H7 (cell line): Measurements from ENCODE around the gene RDH16. TPM values are rescaled to one million over a fixed set of nuclear protein-coding genes. Genes with fewer than 3 reads are reported as not detected.
"Not testable (repeated sequence)": the region's sequence is repeated elsewhere in the genome, so short reads cannot be mapped to it uniquely, and the experiment has no call there.

Source experiments
- DNase-seq: peaks from one replicate; pipeline ENCODE4 v3.0.0; 2012
- H3K27me3 ChIP-seq: 2 replicates; pipeline ENCODE4 v1.6.0; 2011; ENCODE audit warnings: mild to moderate bottlenecking, low read length; ENCODE audit not compliant: control insufficient read depth, insufficient read depth
- H3K36me3 ChIP-seq: replicated peaks from 2 replicates; pipeline ENCODE4 v1.5.1; 2011; ENCODE audit warnings: low read length; ENCODE audit not compliant: control insufficient read depth, insufficient read depth
- H3K4me3 ChIP-seq: 2 replicates; pipeline ENCODE4 v1.5.1; 2011; ENCODE audit warnings: low read depth, mild to moderate bottlenecking, control low read depth, low read length, moderate library complexity; ENCODE audit not compliant: insufficient read depth
- total RNA-seq: library from RNA; depleted of rRNA; stranded (reverse); fragments of >200 nt; shearing (Covaris generic); gene quantifications from 2 replicates; pipeline ENCODE4 v1.2.3, GENCODE V29; 2014

RDH16 gene
- total RNA-seq, 1 experiment from 2014 or later = 0.66 TPM

GRCh38 chr12:56953314-56953713 is 4.1 kb downstream of the RDH16 start:
- DNase-seq = no peak
- Histone ChIP-seq H3K27me3 (no peaks in the 10 kb centered on the region), H3K36me3 (no peaks in the 10 kb centered on the region), H3K4me3 (no peak overlapping the region)

GRCh38 chr12:56951582-56952339 is 5.6 kb downstream of the RDH16 start:
- no peak for DNase-seq

GRCh38 chr12:56948881-56949280 is 8.5 kb downstream of the RDH16 start:
- DNase-seq = no peak
- H3K4me3 ChIP-seq = no peak overlapping the region
- no peaks in the 10 kb centered on the region for H3K27me3 ChIP-seq
- no peaks in the 10 kb centered on the region for H3K36me3 ChIP-seq

More at GRCh38 chr12:56951582-56952339, 5.6 kb downstream of the RDH16 start:
- Histone ChIP-seq H3K36me3 (no peaks in the 10 kb centered on the region), H3K4me3 (no peak overlapping the region), H3K27me3 (no peaks in the 10 kb centered on the region)

GRCh38 chr12:56948457-56948777 is 9.0 kb downstream of the RDH16 start:
- Histone ChIP-seq H3K4me3 (no peak overlapping the region), H3K36me3 (no peaks in the 10 kb centered on the region), H3K27me3 (no peaks in the 10 kb centered on the region)
- DNase-seq = no peak

GRCh38 chr12:56947633-56948456 is 9.6 kb downstream of the RDH16 start:
- DNase-seq = no peak
- H3K36me3 ChIP-seq = no peaks in the 10 kb centered on the region

GRCh38 chr12:56943878-56944277 is 13.5 kb downstream of the RDH16 start:
- Histone ChIP-seq H3K27me3 (no peaks in the 10 kb centered on the region), H3K4me3 (no peak overlapping the region), H3K36me3 (no peaks in the 10 kb centered on the region)
- no peak for DNase-seq

More at GRCh38 chr12:56947633-56948456, 9.6 kb downstream of the RDH16 start:
- Histone ChIP-seq H3K4me3 (no peak overlapping the region), H3K27me3 (no peaks in the 10 kb centered on the region)

- H3K4me3 ChIP-seq, DNase-seq: not testable (repeated sequence)
Measured at GRCh38 chr12:56943374-56943773, 14.0 kb downstream of the RDH16 start.

GRCh38 chr12:56941299-56942017 is 15.9 kb downstream of the RDH16 start:
- Histone ChIP-seq H3K4me3 (no peak overlapping the region), H3K27me3 (no peaks in the 10 kb centered on the region), H3K36me3 (no peaks in the 10 kb centered on the region)
- no peak for DNase-seq

More at GRCh38 chr12:56943374-56943773, 14.0 kb downstream of the RDH16 start:
- H3K36me3 ChIP-seq, H3K27me3 ChIP-seq: not testable (repeated sequence)

GRCh38 chr12:56940942-56941298 is 16.5 kb downstream of the RDH16 start:
- not testable (repeated sequence) for H3K27me3 ChIP-seq, H3K36me3 ChIP-seq, DNase-seq, H3K4me3 ChIP-seq

- no peak overlapping the region for H3K4me3 ChIP-seq
- peak; percentile 3 for DNase-seq
- H3K27me3 ChIP-seq = no peaks in the 10 kb centered on the region
- no peaks in the 10 kb centered on the region for H3K36me3 ChIP-seq
Measured at GRCh38 chr12:56935752-56936151, 21.7 kb downstream of the RDH16 start.

- no peak for DNase-seq
- no peak overlapping the region for H3K4me3 ChIP-seq
- H3K27me3 ChIP-seq = no peaks in the 10 kb centered on the region
- H3K36me3 ChIP-seq = no peaks in the 10 kb centered on the region
Measured at GRCh38 chr12:56935157-56935556, 22.3 kb downstream of the RDH16 start.

GRCh38 chr12:56933826-56934625 is 23.4 kb downstream of the RDH16 start, which contains the start of gene SDR9C7:
Gene SDR9C7 (minus strand): TSS chr12:56934408. CDS start chr12:56934261, 147 bp downstream.
- H3K4me3 ChIP-seq = no peak within 1 kb of the TSS
- H3K36me3 ChIP-seq = no peaks in the 10 kb centered on the region
- DNase-seq = peak; percentile 1
- H3K27me3 ChIP-seq = no peaks in the 10 kb centered on the region

GRCh38 chr12:56932867-56933266 is 24.5 kb downstream of the RDH16 start:
- DNase-seq = peak; percentile 3
- Histone ChIP-seq H3K4me3 (no peak overlapping the region), H3K27me3 (no peaks in the 10 kb centered on the region), H3K36me3 (no peaks in the 10 kb centered on the region)

- peak; percentile 3 for DNase-seq
- H3K4me3 ChIP-seq = no peak overlapping the region
- H3K27me3 ChIP-seq = no peaks in the 10 kb centered on the region
- no peaks in the 10 kb centered on the region for H3K36me3 ChIP-seq
Measured at GRCh38 chr12:56932146-56932545, 25.3 kb downstream of the RDH16 start.
